RWPE2 (cell line): Measurements from ENCODE around the gene TBC1D2B.
"Not testable (repeated sequence)": the region's sequence is repeated elsewhere in the genome, so short reads cannot be mapped to it uniquely, and the experiment has no call there.

ENCODE experiments used
- ATAC-seq: fragments of 200-7000 bp; cut with Tn5 transposase; 3 replicates; pipeline ENCODE4 v1.9.1; 2021; ENCODE audit warnings: low read depth
- DNase-seq: peaks from one replicate; pipeline ENCODE4 v3.0.0-alpha.2; 2020; ENCODE audit warnings: low spot score
- H3K27ac ChIP-seq: fragments of 450-650 bp; 2 replicates; pipeline ENCODE4 v1.5.1; 2017; ENCODE audit warnings: mild to moderate bottlenecking; ENCODE audit not compliant: poor library complexity, severe bottlenecking
- H3K27me3 ChIP-seq: fragments of 250-450 bp; sonication (Bioruptor Pico); 2 replicates; pipeline ENCODE4 v1.5.1; 2021; ENCODE audit warnings: mild to moderate bottlenecking, moderate library complexity; ENCODE audit not compliant: insufficient read depth, poor library complexity, severe bottlenecking
- H3K36me3 ChIP-seq: fragments of 250-450 bp; sonication (Bioruptor Pico); 2 replicates; pipeline ENCODE4 v1.5.1; 2020; ENCODE audit warnings: low read depth, mild to moderate bottlenecking, moderate library complexity
- H3K4me1 ChIP-seq: fragments of 250-450 bp; sonication (Bioruptor Pico); 2 replicates; pipeline ENCODE4 v1.5.1; 2021; ENCODE audit warnings: mild to moderate bottlenecking, moderate library complexity; ENCODE audit not compliant: insufficient read depth, poor library complexity, severe bottlenecking
- H3K4me3 ChIP-seq: fragments of 250-450 bp; sonication (Bioruptor Pico); 2 replicates; pipeline ENCODE4 v1.5.1; 2021; ENCODE audit warnings: mild to moderate bottlenecking, moderate library complexity; ENCODE audit not compliant: severe bottlenecking
- H3K9me3 ChIP-seq: fragments of 250-450 bp; sonication (Bioruptor Pico); 2 replicates; pipeline ENCODE4 v1.5.1; 2021; ENCODE audit warnings: mild to moderate bottlenecking, moderate library complexity; ENCODE audit not compliant: severe bottlenecking
- TF ChIP-seq, protein P1 (sequence below): fragments of 450-650 bp; IDR thresholded peaks from one replicate; pipeline ENCODE4 v1.5.1; 2017; ENCODE audit warnings: mild to moderate bottlenecking, moderate library complexity; ENCODE audit not compliant: poor library complexity, severe bottlenecking

Gene TBC1D2B

DNA sequence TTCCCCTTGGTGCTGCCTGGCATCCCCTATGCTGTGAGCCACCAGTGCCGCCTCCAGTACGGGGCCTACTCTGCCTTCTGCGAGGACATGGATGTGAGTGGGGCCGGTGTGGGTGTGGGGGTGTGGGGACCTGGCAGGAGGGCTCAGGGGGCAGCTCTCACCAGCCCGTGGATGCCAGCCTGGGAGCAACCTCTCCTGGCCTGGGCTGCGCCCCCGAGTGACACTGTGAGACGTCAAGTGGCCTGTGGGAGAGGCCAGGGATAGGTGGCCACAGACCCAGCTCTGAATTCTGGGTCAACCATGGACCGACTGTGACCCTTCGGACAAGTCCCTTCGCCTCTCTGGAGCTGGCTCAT, 101.4 kb downstream of the TBC1D2B start:
- not testable (repeated sequence) for ATAC-seq, H3K4me1 ChIP-seq, H3K27me3 ChIP-seq, H3K9me3 ChIP-seq, H3K4me3 ChIP-seq, H3K36me3 ChIP-seq, H3K27ac ChIP-seq
- peak; percentile 67 for DNase-seq

DNA sequence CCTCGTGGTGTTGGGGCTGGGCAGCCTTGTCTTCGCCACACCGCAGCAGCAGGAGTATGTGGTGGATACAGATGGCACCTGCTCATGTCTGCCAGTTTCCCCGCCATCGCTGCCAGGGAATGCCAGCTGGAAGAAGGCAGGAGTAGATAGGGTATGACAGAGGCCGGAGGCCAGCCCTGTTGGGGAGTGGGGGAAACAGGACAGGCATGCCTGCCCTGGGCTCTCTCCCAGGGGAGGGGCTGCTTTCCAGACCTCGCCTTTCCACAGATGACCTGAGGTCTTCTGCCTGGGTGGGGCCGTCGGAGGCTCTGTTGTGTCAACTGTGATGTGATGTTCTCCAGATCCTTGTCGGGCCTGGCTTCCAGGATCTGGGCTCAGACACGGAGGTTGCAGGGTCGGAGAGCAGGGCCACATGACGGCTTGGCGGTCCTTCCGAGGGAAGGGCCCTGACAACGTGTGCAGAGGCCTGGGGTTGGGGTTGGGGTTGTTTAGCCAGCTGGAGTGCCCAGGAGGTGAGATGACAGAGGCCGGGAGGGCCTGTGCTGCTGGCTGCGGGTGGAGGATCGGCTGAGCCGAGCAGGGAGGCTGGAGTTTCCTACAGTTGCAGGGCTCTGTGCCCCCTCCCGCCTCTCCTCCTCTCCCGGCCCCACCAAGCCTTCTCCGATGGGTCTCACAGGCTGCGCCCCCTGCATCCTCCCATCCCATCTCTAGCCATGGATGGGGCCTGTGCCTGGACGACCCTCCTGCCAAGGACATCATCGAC, 102.0 kb downstream of the TBC1D2B start:
- Histone ChIP-seq H3K4me3 (no peak overlapping the region), H3K9me3 (no peaks in the 10 kb centered on the region), H3K36me3 (no peaks in the 10 kb centered on the region), H3K27me3 (no peaks in the 10 kb centered on the region), H3K4me1 (no peaks in the 10 kb centered on the region), H3K27ac (no peak overlapping the region)
- ATAC-seq: no peak
- TF ChIP-seq, protein P1, sequence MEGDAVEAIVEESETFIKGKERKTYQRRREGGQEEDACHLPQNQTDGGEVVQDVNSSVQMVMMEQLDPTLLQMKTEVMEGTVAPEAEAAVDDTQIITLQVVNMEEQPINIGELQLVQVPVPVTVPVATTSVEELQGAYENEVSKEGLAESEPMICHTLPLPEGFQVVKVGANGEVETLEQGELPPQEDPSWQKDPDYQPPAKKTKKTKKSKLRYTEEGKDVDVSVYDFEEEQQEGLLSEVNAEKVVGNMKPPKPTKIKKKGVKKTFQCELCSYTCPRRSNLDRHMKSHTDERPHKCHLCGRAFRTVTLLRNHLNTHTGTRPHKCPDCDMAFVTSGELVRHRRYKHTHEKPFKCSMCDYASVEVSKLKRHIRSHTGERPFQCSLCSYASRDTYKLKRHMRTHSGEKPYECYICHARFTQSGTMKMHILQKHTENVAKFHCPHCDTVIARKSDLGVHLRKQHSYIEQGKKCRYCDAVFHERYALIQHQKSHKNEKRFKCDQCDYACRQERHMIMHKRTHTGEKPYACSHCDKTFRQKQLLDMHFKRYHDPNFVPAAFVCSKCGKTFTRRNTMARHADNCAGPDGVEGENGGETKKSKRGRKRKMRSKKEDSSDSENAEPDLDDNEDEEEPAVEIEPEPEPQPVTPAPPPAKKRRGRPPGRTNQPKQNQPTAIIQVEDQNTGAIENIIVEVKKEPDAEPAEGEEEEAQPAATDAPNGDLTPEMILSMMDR: no peak
- peak; percentile 70 for DNase-seq

DNA sequence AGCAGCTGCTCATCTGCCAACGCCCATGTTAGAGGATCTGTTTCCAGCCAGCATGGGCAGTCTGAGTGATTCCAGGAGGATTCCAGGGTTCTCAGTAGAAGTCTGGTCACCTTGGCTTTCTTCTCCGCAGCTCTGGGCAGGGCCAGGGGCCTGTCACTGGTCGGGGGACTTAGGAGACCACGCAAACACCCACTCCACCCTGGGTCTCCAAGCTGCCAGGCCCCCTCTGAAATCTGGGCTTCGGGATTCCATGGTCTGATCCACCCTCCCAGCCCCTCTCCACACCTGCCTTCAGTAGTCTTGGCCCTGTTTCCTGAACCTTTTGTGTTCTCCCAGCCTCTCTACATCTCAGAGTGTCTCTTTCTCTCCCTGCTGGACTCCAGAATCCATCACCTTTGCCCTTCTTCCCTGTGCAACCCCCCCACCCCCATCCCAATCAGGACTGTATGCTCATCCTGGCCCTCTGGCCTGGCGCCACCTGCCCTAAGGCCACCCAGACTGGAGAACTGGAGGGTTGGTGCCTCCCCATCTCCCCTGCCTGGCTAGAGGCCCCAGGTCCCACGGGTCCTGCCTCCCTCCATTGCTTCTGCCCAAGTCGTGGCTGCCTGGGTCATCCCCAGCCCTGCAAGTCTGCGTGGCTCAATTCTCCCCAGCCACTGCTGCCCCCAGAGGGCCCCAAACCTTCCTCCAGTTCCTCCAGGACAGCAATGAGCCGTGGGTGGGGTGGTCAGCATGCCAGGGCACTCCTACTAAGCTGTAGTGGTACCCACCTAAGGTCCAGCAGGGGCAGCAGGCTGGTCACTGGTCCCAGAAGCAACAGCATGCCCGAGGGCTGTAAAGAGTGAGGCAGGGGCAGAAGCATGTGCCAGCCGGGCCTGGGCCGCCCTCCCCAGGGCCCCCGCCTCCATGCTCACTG, 102.8 kb downstream of the TBC1D2B start:
- H3K27ac ChIP-seq: no peak overlapping the region
- peak; percentile 71 for DNase-seq
- H3K4me3 ChIP-seq: no peak overlapping the region
- H3K36me3 ChIP-seq: no peaks in the 10 kb centered on the region
- no peaks in the 10 kb centered on the region for H3K4me1 ChIP-seq
- TF ChIP-seq, protein P1: no peak
- ATAC-seq: no peak
- H3K9me3 ChIP-seq: no peaks in the 10 kb centered on the region
- H3K27me3 ChIP-seq: no peaks in the 10 kb centered on the region

DNA sequence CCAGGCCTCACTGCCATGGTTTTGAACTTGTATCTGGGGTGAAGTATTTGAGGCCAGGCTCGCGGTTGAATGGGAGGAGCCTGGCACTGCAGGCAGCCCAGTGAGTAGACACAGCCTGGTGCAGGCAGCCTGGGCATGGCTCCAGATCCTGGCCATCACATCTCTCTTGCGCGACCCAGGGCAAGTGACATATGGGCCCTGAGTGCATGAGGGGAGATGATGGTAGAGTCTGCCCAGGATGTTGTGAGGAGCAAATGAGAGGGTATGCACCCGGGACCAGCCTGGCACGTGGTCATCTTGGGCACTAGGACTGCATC, 103.5 kb downstream of the TBC1D2B start:
- Histone ChIP-seq H3K4me1 (no peaks in the 10 kb centered on the region), H3K4me3 (no peak overlapping the region), H3K27ac (no peak overlapping the region), H3K27me3 (no peaks in the 10 kb centered on the region), H3K9me3 (no peaks in the 10 kb centered on the region), H3K36me3 (no peaks in the 10 kb centered on the region)
- DNase-seq (peak; percentile 47), ATAC-seq (peak; percentile 24; the same call in 2 of the 3 replicates)
- TF ChIP-seq, protein P1: no peak

DNA sequence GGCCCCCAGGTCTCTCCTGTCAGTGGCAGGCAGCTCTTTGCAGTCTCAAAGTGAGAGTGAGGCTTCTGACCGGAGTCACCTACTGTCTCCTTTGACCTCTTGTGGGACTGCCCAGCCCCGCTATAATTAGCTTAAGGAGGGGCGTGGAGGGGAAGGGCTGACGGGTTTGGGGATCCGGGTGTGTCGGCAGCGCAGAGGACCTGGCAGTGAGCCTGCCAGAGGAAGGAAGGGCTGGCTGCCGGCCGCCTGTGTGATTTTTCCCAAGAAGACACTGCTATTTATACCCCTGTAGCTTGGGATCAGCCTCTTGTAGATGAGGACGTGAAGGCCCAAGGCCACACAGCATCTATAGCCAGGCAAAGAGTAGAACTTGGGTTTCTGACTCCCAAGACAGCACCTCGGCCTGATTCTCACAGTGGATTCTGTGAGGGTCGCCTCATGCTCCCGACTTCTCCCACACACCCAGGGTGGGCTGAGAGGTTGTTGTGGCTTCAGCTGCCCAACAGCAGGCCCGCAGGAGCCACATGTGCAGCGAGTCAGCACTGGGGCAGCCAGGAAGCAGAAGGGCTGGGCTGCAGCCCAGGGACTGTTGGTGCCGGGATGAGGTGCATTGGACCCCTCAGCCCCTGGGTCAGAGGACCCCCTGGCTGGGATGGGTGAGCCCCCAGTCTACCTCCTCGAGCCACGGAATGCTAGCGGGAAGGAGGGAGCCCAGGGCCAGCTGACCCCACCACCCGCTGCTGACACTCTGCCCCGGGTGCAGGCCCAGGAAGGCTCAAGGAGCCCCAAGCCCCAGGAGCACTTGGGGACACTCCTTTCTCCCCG, 104.0 kb downstream of the TBC1D2B start:
- H3K27ac ChIP-seq, H3K4me1 ChIP-seq, H3K27me3 ChIP-seq, H3K9me3 ChIP-seq, DNase-seq, ATAC-seq, H3K36me3 ChIP-seq, H3K4me3 ChIP-seq: not testable (repeated sequence)

DNA sequence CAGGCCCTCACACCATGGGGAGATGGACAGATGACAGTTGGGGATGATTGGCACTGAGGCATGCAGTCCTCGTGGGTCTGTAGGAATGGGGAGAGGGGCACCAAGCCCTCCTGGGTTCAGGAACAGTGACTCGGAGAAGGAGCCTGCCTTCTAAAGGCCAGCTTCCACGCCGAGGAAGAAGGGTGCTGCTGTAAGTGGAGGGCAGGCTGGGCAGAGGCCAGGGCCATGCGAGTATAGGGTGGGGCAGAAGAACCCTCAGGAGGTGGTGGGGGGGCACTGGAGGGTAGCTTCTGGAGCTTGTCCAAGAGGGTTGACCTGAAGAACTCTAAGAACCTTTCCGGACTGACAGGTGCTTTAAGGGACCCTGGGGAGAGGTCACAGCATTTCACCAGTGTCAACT, 104.8 kb downstream of the TBC1D2B start:
- not testable (repeated sequence) for H3K27me3 ChIP-seq, DNase-seq

DNA sequence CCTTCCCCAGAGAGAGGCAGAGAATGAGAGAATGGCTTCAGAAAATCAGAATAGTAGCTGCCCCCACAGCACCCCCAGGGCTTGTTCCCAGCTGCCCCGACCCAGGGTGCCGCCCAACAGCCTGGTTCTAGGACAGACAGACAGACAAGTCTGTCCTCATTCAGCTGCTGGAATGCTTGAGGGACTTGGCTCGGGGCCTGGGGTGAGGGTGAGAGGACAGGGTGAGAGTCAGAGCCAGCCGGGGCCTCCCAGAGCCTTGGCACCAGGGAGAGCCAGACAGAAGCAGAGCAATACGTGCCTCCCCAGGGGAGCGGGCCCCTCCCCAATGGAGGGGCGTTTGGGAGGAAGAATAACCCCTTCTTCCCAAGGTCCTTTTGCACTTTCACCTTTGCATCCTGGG, 105.6 kb downstream of the TBC1D2B start:
- not testable (repeated sequence) for H3K27ac ChIP-seq, H3K4me1 ChIP-seq, H3K27me3 ChIP-seq, ATAC-seq, H3K36me3 ChIP-seq, H3K9me3 ChIP-seq, H3K4me3 ChIP-seq
- peak; percentile 45 for DNase-seq

More for the DNA sequence above, 104.8 kb downstream of the TBC1D2B start:
- not testable (repeated sequence) for H3K4me3 ChIP-seq, H3K27ac ChIP-seq, H3K36me3 ChIP-seq, H3K9me3 ChIP-seq, ATAC-seq, H3K4me1 ChIP-seq

DNA sequence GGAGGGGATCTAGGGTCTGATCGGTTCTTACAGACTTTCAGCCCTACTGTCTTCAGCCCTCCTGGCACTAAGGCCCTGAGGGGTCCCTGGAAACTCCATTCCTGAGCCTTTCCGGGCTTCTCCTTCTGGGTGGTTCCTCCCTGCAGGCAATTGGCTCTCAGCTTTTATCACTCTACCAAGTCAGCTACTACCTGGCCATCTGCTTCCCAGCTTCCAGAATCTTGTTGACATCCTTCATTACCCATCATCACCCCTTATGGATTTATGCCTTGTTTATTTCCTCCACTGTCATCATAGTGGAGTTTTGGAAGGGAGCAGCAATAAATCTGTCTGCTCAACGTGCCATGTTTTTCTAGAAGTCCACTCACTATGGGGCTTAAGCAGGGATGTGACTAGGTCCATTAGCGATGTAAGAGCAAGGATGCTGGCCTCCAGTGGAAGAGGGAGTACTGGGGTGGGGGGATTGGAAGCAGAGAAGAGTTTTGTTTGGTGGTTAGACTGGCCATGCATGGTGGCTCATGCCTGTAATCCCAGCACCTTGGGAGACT, 106.6 kb downstream of the TBC1D2B start:
- H3K4me1 ChIP-seq, H3K36me3 ChIP-seq, ATAC-seq, H3K4me3 ChIP-seq, H3K9me3 ChIP-seq, H3K27me3 ChIP-seq, DNase-seq, H3K27ac ChIP-seq: not testable (repeated sequence)
